ENCODE measurements around the gene U2AF1L4.

GRCh38 chr19:35748106-35749020 lies 3.1 kb upstream of the U2AF1L4 start, which contains the start of gene LIN37:
- TF ChIP-seq CTCF (conservative IDR thresholded peaks at IDR 0.05) (no peak), ZFX (IDR thresholded peaks at IDR 0.05) (no peak)

Data from C4-2B (cell line).